ENCODE data around the gene SH2B3. TPM values are rescaled to one million over a fixed set of nuclear protein-coding genes. Genes with fewer than 3 reads are reported as not detected.
A peak's percentile ranks its signal among the peaks of the same experiment; 100 is the strongest.

The SH2B3 gene
- total and polyA plus RNA-seq, 2 of the 13 experiments (the other 11 are each of a cell fraction or from before 2014, with no cell fraction given), result 6.8 to 6.9 TPM

DNA sequence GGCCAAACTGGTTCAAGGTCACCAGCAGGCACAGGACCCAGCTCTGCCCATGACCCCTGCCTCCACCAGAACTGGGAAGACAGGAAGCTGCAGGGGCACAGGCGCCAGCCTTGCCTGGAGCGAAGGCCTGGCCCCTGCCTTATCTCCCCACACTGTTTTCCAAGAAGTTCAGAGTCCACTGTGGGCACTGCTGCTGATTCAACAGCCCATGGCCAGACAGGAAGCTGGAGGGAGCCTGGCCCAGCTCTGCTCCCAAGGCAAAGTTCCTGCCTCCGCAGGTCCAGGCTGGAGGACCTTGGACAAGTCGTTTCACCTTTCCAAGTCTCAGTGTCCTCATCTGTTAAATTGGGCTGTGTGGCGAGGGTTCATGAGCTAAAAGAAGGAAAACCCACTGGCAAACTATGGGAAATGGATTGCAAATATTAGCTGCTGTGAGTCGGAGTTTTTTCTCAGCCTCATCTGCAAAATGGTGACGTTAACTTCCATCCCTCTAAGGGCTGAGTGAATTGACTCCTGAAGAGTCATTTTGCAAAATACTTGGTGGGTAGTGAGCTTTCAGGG is 38.0 kb upstream of the SH2B3 start (continued):
- TF ChIP-seq MAFF (IDR thresholded peaks at IDR 0.05; ENCODE audit: low read depth, low read length), result 0 out of 2 replicates have a peak, but pooled peaks have one; percentile 23
- TF ChIP-seq, protein P1, sequence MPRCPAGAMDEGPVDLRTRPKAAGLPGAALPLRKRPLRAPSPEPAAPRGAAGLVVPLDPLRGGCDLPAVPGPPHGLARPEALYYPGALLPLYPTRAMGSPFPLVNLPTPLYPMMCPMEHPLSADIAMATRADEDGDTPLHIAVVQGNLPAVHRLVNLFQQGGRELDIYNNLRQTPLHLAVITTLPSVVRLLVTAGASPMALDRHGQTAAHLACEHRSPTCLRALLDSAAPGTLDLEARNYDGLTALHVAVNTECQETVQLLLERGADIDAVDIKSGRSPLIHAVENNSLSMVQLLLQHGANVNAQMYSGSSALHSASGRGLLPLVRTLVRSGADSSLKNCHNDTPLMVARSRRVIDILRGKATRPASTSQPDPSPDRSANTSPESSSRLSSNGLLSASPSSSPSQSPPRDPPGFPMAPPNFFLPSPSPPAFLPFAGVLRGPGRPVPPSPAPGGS (CRISPR knock-in tag; IDR thresholded peaks at IDR 0.05), result no peak
- TF ChIP-seq KDM5B (CRISPR knock-in tag; IDR thresholded peaks at IDR 0.05; ENCODE audit: borderline replicate concordance), result peak; percentile 88; the same call in 1 of the 2 replicates
- TF ChIP-seq GTF2F1 (IDR thresholded peaks at IDR 0.05; ENCODE audit: low read length), result no peak
- no peak for TF ChIP-seq ZNF468 (CRISPR knock-in tag; IDR thresholded peaks at IDR 0.05)
- TF ChIP-seq MEF2D (CRISPR knock-in tag; IDR thresholded peaks at IDR 0.05), result peak; percentile 70; the same call in 1 of the 2 replicates
- TF ChIP-seq, protein P2, sequence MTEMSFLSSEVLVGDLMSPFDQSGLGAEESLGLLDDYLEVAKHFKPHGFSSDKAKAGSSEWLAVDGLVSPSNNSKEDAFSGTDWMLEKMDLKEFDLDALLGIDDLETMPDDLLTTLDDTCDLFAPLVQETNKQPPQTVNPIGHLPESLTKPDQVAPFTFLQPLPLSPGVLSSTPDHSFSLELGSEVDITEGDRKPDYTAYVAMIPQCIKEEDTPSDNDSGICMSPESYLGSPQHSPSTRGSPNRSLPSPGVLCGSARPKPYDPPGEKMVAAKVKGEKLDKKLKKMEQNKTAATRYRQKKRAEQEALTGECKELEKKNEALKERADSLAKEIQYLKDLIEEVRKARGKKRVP (CRISPR knock-in tag; IDR thresholded peaks at IDR 0.05), result peak in 1 of 2 experiments; percentile 81; a peak in 2 of 4 replicates
- no peak for TF ChIP-seq SIN3B (IDR thresholded peaks at IDR 0.05; ENCODE audit: low read length)
- TF ChIP-seq, protein P3, sequence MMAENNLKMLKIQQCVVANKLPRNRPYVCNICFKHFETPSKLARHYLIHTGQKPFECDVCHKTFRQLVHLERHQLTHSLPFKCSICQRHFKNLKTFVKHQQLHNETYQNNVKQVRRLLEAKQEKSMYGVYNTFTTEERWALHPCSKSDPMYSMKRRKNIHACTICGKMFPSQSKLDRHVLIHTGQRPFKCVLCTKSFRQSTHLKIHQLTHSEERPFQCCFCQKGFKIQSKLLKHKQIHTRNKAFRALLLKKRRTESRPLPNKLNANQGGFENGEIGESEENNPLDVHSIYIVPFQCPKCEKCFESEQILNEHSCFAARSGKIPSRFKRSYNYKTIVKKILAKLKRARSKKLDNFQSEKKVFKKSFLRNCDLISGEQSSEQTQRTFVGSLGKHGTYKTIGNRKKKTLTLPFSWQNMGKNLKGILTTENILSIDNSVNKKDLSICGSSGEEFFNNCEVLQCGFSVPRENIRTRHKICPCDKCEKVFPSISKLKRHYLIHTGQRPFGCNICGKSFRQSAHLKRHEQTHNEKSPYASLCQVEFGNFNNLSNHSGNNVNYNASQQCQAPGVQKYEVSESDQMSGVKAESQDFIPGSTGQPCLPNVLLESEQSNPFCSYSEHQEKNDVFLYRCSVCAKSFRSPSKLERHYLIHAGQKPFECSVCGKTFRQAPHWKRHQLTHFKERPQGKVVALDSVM (CRISPR knock-in tag; IDR thresholded peaks at IDR 0.05), result peak; percentile 54; the same call in 1 of the 2 replicates
- TF ChIP-seq, protein P4, sequence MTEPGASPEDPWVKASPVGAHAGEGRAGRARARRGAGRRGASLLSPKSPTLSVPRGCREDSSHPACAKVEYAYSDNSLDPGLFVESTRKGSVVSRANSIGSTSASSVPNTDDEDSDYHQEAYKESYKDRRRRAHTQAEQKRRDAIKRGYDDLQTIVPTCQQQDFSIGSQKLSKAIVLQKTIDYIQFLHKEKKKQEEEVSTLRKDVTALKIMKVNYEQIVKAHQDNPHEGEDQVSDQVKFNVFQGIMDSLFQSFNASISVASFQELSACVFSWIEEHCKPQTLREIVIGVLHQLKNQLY (CRISPR knock-in tag; IDR thresholded peaks at IDR 0.05), result peak; percentile 76
- TF ChIP-seq GTF3A (CRISPR knock-in tag; conservative IDR thresholded peaks at IDR 0.05), result no peak
- peak in 1 of 2 experiments; percentile 22; a peak in 1 of 4 replicates for TF ChIP-seq MAFK (conservative IDR thresholded peaks at IDR 0.05 in 1 of 2, IDR thresholded peaks at IDR 0.05 in 1 of 2; ENCODE audit: low read length in 2 of 2)
- TF ChIP-seq, protein P5, sequence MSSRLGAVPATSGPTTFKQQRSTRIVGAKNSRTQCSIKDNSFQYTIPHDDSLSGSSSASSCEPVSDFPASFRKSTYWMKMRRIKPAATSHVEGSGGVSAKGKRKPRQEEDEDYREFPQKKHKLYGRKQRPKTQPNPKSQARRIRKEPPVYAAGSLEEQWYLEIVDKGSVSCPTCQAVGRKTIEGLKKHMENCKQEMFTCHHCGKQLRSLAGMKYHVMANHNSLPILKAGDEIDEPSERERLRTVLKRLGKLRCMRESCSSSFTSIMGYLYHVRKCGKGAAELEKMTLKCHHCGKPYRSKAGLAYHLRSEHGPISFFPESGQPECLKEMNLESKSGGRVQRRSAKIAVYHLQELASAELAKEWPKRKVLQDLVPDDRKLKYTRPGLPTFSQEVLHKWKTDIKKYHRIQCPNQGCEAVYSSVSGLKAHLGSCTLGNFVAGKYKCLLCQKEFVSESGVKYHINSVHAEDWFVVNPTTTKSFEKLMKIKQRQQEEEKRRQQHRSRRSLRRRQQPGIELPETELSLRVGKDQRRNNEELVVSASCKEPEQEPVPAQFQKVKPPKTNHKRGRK (CRISPR knock-in tag; IDR thresholded peaks at IDR 0.05), result no peak
- TF ChIP-seq KLF9 (CRISPR knock-in tag; IDR thresholded peaks at IDR 0.05; ENCODE audit: low read depth), result no peak
- TF ChIP-seq, protein P6, sequence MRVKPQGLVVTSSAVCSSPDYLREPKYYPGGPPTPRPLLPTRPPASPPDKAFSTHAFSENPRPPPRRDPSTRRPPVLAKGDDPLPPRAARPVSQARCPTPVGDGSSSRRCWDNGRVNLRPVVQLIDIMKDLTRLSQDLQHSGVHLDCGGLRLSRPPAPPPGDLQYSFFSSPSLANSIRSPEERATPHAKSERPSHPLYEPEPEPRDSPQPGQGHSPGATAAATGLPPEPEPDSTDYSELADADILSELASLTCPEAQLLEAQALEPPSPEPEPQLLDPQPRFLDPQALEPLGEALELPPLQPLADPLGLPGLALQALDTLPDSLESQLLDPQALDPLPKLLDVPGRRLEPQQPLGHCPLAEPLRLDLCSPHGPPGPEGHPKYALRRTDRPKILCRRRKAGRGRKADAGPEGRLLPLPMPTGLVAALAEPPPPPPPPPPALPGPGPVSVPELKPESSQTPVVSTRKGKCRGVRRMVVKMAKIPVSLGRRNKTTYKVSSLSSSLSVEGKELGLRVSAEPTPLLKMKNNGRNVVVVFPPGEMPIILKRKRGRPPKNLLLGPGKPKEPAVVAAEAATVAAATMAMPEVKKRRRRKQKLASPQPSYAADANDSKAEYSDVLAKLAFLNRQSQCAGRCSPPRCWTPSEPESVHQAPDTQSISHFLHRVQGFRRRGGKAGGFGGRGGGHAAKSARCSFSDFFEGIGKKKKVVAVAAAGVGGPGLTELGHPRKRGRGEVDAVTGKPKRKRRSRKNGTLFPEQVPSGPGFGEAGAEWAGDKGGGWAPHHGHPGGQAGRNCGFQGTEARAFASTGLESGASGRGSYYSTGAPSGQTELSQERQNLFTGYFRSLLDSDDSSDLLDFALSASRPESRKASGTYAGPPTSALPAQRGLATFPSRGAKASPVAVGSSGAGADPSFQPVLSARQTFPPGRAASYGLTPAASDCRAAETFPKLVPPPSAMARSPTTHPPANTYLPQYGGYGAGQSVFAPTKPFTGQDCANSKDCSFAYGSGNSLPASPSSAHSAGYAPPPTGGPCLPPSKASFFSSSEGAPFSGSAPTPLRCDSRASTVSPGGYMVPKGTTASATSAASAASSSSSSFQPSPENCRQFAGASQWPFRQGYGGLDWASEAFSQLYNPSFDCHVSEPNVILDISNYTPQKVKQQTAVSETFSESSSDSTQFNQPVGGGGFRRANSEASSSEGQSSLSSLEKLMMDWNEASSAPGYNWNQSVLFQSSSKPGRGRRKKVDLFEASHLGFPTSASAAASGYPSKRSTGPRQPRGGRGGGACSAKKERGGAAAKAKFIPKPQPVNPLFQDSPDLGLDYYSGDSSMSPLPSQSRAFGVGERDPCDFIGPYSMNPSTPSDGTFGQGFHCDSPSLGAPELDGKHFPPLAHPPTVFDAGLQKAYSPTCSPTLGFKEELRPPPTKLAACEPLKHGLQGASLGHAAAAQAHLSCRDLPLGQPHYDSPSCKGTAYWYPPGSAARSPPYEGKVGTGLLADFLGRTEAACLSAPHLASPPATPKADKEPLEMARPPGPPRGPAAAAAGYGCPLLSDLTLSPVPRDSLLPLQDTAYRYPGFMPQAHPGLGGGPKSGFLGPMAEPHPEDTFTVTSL (CRISPR knock-in tag; IDR thresholded peaks at IDR 0.05; ENCODE audit: borderline replicate concordance), result peak; percentile 28; the same call in 1 of the 2 replicates
- peak; percentile 59; the same call in 1 of the 2 replicates for TF ChIP-seq DMAP1 (CRISPR knock-in tag; IDR thresholded peaks at IDR 0.05)
- TF ChIP-seq ZEB1 (IDR thresholded peaks at IDR 0.05; ENCODE audit: insufficient replicate concordance, low read depth), result no peak

Measured in HepG2 (cell line).